AG09319 (cell line): ENCODE measurements around the gene SGMS2.

ENCODE experiments used
- DNase-seq: peaks from one replicate; pipeline ENCODE4 v3.0.0-alpha.2; 2010; ENCODE audit warnings: low read depth; ENCODE audit errors: extremely low read depth
- TF ChIP-seq, protein P1 (sequence below): IDR thresholded peaks from 2 replicates; pipeline ENCODE4 v1.5.1; 2011; ENCODE audit warnings: low read depth, mild to moderate bottlenecking, inconsistent platforms, low read length, moderate library complexity

The SGMS2 gene

GRCh38 chr4:107799669-107800450 lies 24.9 kb upstream of the SGMS2 start:
- no peak for DNase-seq
- TF ChIP-seq, protein P1, sequence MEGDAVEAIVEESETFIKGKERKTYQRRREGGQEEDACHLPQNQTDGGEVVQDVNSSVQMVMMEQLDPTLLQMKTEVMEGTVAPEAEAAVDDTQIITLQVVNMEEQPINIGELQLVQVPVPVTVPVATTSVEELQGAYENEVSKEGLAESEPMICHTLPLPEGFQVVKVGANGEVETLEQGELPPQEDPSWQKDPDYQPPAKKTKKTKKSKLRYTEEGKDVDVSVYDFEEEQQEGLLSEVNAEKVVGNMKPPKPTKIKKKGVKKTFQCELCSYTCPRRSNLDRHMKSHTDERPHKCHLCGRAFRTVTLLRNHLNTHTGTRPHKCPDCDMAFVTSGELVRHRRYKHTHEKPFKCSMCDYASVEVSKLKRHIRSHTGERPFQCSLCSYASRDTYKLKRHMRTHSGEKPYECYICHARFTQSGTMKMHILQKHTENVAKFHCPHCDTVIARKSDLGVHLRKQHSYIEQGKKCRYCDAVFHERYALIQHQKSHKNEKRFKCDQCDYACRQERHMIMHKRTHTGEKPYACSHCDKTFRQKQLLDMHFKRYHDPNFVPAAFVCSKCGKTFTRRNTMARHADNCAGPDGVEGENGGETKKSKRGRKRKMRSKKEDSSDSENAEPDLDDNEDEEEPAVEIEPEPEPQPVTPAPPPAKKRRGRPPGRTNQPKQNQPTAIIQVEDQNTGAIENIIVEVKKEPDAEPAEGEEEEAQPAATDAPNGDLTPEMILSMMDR = no peak

DNA sequence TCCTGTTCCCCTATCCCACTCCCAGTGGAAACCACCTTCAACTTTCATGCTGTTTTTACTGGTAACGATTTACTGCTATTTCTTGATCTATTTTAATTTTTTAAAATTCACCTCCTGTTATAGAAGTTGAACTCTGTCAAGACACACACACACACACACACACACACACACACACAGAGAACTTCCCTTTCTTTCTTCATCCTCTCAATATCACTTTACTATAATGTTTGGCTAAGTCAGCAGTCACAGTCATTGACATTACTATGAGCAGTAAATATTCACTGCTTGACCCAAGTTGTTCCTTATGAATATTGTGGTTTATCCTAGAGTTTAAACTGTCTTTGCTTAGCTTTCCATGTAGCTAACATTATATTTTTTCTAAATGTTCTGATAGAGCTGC lies 24.0 kb upstream of the SGMS2 start:
- TF ChIP-seq, protein P1 = no peak
- no peak for DNase-seq

GRCh38 chr4:107801766-107802211 lies 22.9 kb upstream of the SGMS2 start:
- no peak for DNase-seq
- TF ChIP-seq, protein P1 = no peak

DNA sequence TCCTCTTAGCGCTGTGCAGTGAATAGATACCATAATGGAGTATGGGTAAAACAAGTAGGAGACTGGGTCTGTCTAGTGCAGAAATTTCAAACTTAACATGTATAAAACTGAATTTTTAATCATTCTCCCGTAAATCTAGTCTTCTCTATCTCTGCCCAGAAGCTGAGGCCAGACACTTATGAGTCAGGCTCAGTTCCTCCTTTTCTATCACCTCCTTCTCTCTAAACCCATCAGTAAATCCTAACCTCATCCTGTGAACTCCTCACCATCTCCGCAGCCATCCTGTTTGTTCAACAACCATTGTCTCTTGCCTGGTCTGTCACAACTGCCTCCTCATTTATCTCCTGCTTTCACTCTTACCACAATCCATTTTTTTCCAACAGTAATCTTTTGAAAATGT lies 19.8 kb upstream of the SGMS2 start:
- TF ChIP-seq, protein P1 = no peak
- no peak for DNase-seq

- TF ChIP-seq, protein P1 = no peak
- DNase-seq = no peak
Measured at GRCh38 chr4:107806196-107806595, 18.5 kb upstream of the SGMS2 start.

GRCh38 chr4:107808572-107808971 lies 16.2 kb upstream of the SGMS2 start:
- TF ChIP-seq, protein P1 = no peak
- DNase-seq = no peak

DNA sequence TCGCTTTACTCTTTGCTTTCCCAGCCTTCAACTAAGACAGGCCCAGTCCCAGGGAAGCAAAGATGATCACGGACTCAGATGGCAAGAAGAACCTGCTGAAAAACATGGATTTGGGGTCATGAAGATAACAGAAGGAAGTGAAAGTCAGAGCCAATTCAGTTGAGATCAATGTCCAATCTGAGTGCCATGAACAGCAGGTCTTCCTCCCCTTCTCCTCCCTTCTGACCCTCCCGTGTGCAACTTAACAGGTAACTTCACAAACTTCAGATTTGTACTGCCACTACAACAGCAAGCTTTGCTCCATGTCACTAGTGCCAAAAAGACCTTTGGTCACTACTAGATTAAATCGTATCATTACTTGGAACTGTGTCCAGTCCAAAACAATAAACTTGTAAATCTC lies 15.5 kb upstream of the SGMS2 start:
- DNase-seq = no peak
- TF ChIP-seq, protein P1 = no peak
